ENCODE results near the gene SMIM38.
"Not testable (repeated sequence)": the region's sequence is repeated elsewhere in the genome, so short reads cannot be mapped to it uniquely, and the experiment has no call there.

The SMIM38 gene

GRCh38 chr11:69122630-69123431 lies 32.9 kb upstream of the SMIM38 start:
- DNase-seq, result no peak

GRCh38 chr11:69123593-69124545 lies 31.9 kb upstream of the SMIM38 start:
- DNase-seq, result no peak

GRCh38 chr11:69125861-69126260 lies 29.9 kb upstream of the SMIM38 start:
- DNase-seq, result no peak

GRCh38 chr11:69126286-69126685 lies 29.4 kb upstream of the SMIM38 start:
- DNase-seq, result no peak

- no peak for DNase-seq
Observed at GRCh38 chr11:69127081-69127850, 28.5 kb upstream of the SMIM38 start.

GRCh38 chr11:69127884-69128283 lies 27.9 kb upstream of the SMIM38 start:
- no peak for DNase-seq

GRCh38 chr11:69129053-69129452 lies 26.7 kb upstream of the SMIM38 start:
- DNase-seq, result no peak

GRCh38 chr11:69129647-69130046 lies 26.1 kb upstream of the SMIM38 start:
- no peak for DNase-seq

- DNase-seq, result no peak
Observed at GRCh38 chr11:69130654-69131053, 25.1 kb upstream of the SMIM38 start.

- DNase-seq, result no peak
Observed at GRCh38 chr11:69131121-69131566, 24.6 kb upstream of the SMIM38 start.

GRCh38 chr11:69131644-69132300 lies 24.0 kb upstream of the SMIM38 start:
- peak; percentile 51 for DNase-seq

- DNase-seq, result no peak
Observed at GRCh38 chr11:69132301-69132670, 23.4 kb upstream of the SMIM38 start.

- DNase-seq, result no peak
Observed at GRCh38 chr11:69133251-69133650, 22.5 kb upstream of the SMIM38 start.

GRCh38 chr11:69134182-69134581 lies 21.6 kb upstream of the SMIM38 start:
- not testable (repeated sequence) for DNase-seq

GRCh38 chr11:69134957-69135356 lies 20.8 kb upstream of the SMIM38 start:
- no peak for DNase-seq

- no peak for DNase-seq
Observed at GRCh38 chr11:69135420-69136363, 20.0 kb upstream of the SMIM38 start.

GRCh38 chr11:69136471-69136870 lies 19.3 kb upstream of the SMIM38 start:
- DNase-seq, result no peak

- DNase-seq, result no peak
Observed at GRCh38 chr11:69137151-69137844, 18.4 kb upstream of the SMIM38 start.

- DNase-seq, result no peak
Observed at GRCh38 chr11:69138265-69138664, 17.5 kb upstream of the SMIM38 start.

GRCh38 chr11:69140161-69140560 lies 15.6 kb upstream of the SMIM38 start:
- DNase-seq, result not testable (repeated sequence)

- peak; percentile 27 for DNase-seq
Observed at GRCh38 chr11:69140635-69141034, 15.1 kb upstream of the SMIM38 start.
